Measurements from ENCODE around the gene PDZRN4.

The PDZRN4 gene

GRCh38 chr12:41473441-41473840 is 285.3 kb downstream of the PDZRN4 start:
- Histone ChIP-seq H3K4me2 (ENCODE audit: low read length) (no peak overlapping the region), H3K9ac (ENCODE audit: low read length) (no peak overlapping the region), H3K27ac (ENCODE audit: low read length) (no peak overlapping the region), H3K9me3 (ENCODE audit: insufficient read depth, low read length) (no peaks in the 10 kb centered on the region), H3K4me3 (ENCODE audit: low read length) (no peak overlapping the region), H3K27me3 (ENCODE audit: low read depth, low read length) (no peaks in the 10 kb centered on the region), H3K79me2 (ENCODE audit: low read length) (no peaks in the 10 kb centered on the region), H2AFZ (ENCODE audit: low read depth, low read length) (no peak overlapping the region), H4K20me1 (ENCODE audit: insufficient read depth, low read length) (no peaks in the 10 kb centered on the region), H3K4me1 (ENCODE audit: low read length) (peaks cover 7% of the 10 kb centered on the region), H3K36me3 (replicated peaks; ENCODE audit: low read depth, low read length) (no peaks in the 10 kb centered on the region)
- no peak for TF ChIP-seq CTCF (IDR thresholded peaks at IDR 0.05; ENCODE audit: low read depth, low read length)
- TF ChIP-seq EZH2phosphoT487 (IDR thresholded peaks at IDR 0.05; ENCODE audit: low read depth), result no peak

- no peaks in the 10 kb centered on the region for H3K9me3 ChIP-seq (ENCODE audit: insufficient read depth, low read length)
- H3K36me3 ChIP-seq (replicated peaks; ENCODE audit: low read depth, low read length), result no peaks in the 10 kb centered on the region
- H3K27ac ChIP-seq (ENCODE audit: low read length), result no peak overlapping the region
- H3K4me2 ChIP-seq (ENCODE audit: low read length), result no peak overlapping the region
- H3K27me3 ChIP-seq (ENCODE audit: low read depth, low read length), result no peaks in the 10 kb centered on the region
- H2AFZ ChIP-seq (ENCODE audit: low read depth, low read length), result no peak overlapping the region
- TF ChIP-seq EZH2phosphoT487 (IDR thresholded peaks at IDR 0.05; ENCODE audit: low read depth) (no peak), CTCF (IDR thresholded peaks at IDR 0.05; ENCODE audit: low read depth, low read length) (no peak)
- no peak overlapping the region for H3K9ac ChIP-seq (ENCODE audit: low read length)
- H3K79me2 ChIP-seq (ENCODE audit: low read length), result no peaks in the 10 kb centered on the region
- peaks cover 7% of the 10 kb centered on the region for H3K4me1 ChIP-seq (ENCODE audit: low read length)
- no peaks in the 10 kb centered on the region for H4K20me1 ChIP-seq (ENCODE audit: insufficient read depth, low read length)
- no peak overlapping the region for H3K4me3 ChIP-seq (ENCODE audit: low read length)
These were observed 285.9 kb downstream of the PDZRN4 start for GRCh38 chr12:41474001-41474400.

GRCh38 chr12:41476499-41477439 is 288.6 kb downstream of the PDZRN4 start:
- no peak overlapping the region for H3K27ac ChIP-seq (ENCODE audit: low read length)
- H3K27me3 ChIP-seq (ENCODE audit: low read depth, low read length), result no peaks in the 10 kb centered on the region
- H3K36me3 ChIP-seq (replicated peaks; ENCODE audit: low read depth, low read length), result no peaks in the 10 kb centered on the region
- H2AFZ ChIP-seq (ENCODE audit: low read depth, low read length), result no peak overlapping the region
- no peak for TF ChIP-seq CTCF (IDR thresholded peaks at IDR 0.05; ENCODE audit: low read depth, low read length)
- TF ChIP-seq EZH2phosphoT487 (IDR thresholded peaks at IDR 0.05; ENCODE audit: low read depth), result no peak
- no peaks in the 10 kb centered on the region for H3K9me3 ChIP-seq (ENCODE audit: insufficient read depth, low read length)
- H3K9ac ChIP-seq (ENCODE audit: low read length), result no peak overlapping the region
- no peak overlapping the region for H3K4me3 ChIP-seq (ENCODE audit: low read length)
- H3K4me1 ChIP-seq (ENCODE audit: low read length), result peaks cover 10% of the 10 kb centered on the region
- H3K4me2 ChIP-seq (ENCODE audit: low read length), result no peak overlapping the region
- no peaks in the 10 kb centered on the region for H4K20me1 ChIP-seq (ENCODE audit: insufficient read depth, low read length)
- H3K79me2 ChIP-seq (ENCODE audit: low read length), result no peaks in the 10 kb centered on the region

GRCh38 chr12:41479426-41479825 is 291.3 kb downstream of the PDZRN4 start:
- H3K27me3 ChIP-seq (ENCODE audit: low read depth, low read length), result no peaks in the 10 kb centered on the region
- TF ChIP-seq CTCF (IDR thresholded peaks at IDR 0.05; ENCODE audit: low read depth, low read length) (no peak), EZH2phosphoT487 (IDR thresholded peaks at IDR 0.05; ENCODE audit: low read depth) (no peak)
- no peaks in the 10 kb centered on the region for H4K20me1 ChIP-seq (ENCODE audit: insufficient read depth, low read length)
- H3K9me3 ChIP-seq (ENCODE audit: insufficient read depth, low read length), result no peaks in the 10 kb centered on the region
- H3K4me2 ChIP-seq (ENCODE audit: low read length), result no peak overlapping the region
- H3K27ac ChIP-seq (ENCODE audit: low read length), result no peak overlapping the region
- no peaks in the 10 kb centered on the region for H3K79me2 ChIP-seq (ENCODE audit: low read length)
- H2AFZ ChIP-seq (ENCODE audit: low read depth, low read length), result no peak overlapping the region
- peaks cover 3% of the 10 kb centered on the region for H3K36me3 ChIP-seq (replicated peaks; ENCODE audit: low read depth, low read length)
- peaks cover 13% of the 10 kb centered on the region for H3K4me1 ChIP-seq (ENCODE audit: low read length)
- H3K4me3 ChIP-seq (ENCODE audit: low read length), result no peak overlapping the region
- no peak overlapping the region for H3K9ac ChIP-seq (ENCODE audit: low read length)

All from OCI-LY3 (cell line).